ENCODE measurements around the gene IGSF9.

The IGSF9 gene

DNA sequence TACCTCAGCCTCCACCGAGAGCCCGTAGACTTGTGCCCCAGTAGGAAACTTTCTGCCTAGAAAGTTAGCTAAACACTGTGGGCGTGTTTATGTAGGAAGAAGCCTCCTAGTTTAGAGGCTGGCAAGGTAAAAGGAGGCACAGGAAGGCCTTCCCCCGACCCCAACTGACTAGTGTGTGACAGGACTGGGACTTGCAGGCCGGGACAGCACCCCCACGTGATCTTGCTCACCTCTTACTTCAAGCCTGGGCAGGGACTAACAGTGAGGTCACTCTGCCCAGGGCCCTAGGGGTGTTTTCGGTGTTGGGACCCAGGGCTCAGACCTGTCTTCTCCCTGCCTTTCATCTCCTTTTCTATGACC lies 19.7 kb downstream of the IGSF9 start:
- DNase-seq (ENCODE audit: low read depth) = no peak
- TF ChIP-seq, protein P1, sequence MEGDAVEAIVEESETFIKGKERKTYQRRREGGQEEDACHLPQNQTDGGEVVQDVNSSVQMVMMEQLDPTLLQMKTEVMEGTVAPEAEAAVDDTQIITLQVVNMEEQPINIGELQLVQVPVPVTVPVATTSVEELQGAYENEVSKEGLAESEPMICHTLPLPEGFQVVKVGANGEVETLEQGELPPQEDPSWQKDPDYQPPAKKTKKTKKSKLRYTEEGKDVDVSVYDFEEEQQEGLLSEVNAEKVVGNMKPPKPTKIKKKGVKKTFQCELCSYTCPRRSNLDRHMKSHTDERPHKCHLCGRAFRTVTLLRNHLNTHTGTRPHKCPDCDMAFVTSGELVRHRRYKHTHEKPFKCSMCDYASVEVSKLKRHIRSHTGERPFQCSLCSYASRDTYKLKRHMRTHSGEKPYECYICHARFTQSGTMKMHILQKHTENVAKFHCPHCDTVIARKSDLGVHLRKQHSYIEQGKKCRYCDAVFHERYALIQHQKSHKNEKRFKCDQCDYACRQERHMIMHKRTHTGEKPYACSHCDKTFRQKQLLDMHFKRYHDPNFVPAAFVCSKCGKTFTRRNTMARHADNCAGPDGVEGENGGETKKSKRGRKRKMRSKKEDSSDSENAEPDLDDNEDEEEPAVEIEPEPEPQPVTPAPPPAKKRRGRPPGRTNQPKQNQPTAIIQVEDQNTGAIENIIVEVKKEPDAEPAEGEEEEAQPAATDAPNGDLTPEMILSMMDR (IDR thresholded peaks at IDR 0.05; ENCODE audit: insufficient read depth, low read depth, low read length, missing control alignments) = no peak
- H3K4me3 ChIP-seq (ENCODE audit: low read depth, low read length) = peak overlapping the region; percentile 69

DNA sequence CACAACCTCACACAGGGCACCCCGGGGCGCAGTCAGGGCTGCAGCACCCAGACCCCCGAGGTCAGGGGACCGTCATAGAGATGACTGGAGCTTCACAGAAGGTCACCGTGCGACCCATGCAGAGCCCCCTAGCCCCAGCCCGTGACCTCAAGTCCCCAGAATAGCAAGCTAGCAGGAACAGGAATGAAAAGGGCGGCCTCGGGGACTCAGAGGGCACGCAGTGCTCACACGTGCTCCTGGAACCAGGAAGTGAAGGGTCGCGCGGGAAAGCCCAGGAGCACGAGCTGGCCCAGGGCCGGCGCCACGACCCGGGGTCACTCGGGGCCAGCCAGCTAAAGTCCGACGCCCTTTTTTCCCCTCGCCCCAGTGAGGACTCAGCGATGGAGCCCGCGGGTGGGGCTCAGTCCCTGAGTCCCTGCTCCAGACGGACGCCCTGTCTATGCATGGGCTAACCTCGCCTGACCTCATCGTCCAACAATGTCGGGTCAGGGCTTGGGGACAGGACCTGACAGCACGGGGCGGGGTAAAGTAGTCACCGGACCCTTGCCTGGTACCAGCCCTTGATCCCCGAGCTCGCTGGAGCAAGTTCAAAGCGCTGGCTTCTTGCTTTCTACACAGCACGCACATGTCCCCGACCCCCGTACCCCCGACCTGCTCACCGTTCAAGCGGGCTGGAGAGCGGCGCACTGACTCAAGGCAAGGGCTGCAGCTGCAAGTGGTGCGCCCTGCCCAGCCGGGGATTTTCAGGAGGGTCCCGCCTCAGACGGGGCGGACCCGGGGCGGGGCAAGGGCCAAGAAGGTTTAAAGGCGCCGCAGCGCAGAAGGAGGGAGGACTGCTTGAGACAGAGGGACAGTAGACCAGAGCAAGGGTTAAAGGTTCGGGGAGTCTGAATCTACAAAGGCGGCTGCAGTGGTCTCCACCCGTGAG lies 20.4 kb downstream of the IGSF9 start, which contains the start of gene TAGLN2:
TSS of gene TAGLN2 (minus strand) at position 717 of the 928 bp plus-strand sequence. CDS start 4,998 bp downstream, outside the sequence.
- DNase-seq (ENCODE audit: low read depth) = peak; percentile 94
- peak within 1 kb of the TSS; percentile 69 for H3K4me3 ChIP-seq (ENCODE audit: low read depth, low read length)
- TF ChIP-seq, protein P1 (IDR thresholded peaks at IDR 0.05; ENCODE audit: insufficient read depth, low read depth, low read length, missing control alignments) = no peak

DNA sequence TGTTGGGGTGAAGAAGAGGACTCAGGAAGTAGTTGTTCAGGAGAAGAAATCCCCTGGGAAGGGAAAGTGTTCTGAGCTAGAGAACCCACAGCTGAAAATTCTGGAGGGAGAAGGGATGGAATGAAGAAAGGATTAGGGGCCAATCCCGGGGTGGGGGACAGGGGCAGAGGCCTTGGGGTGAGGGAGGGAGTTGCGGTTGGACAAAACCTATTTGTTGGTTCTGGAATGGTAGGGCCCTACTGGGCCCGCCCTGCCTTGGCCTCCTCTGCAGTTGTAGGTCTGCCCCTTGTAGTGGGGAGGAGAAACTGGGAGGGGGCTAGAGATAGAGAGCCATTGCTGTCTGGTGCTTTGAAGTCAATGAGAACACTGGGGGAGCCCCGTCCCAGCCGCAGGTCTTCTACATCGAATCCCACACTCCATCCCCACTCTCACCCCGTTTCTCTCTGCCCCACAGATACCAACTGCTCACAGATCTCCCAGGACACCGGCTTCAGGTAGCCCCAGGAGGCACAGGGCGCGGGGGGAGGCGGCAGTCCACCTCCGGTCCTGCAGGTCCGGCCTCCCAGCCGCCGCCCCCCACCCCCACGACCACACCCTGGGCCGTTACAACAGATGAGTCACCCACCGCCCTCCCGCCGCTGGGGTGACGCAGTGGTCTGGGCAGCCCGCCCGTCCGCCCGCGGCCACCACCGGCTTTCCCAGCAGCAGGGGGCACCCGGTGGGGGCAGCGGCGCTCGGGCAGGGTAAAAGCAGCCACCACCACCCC lies 21.2 kb downstream of the IGSF9 start:
- DNase-seq (ENCODE audit: low read depth) = peak; percentile 75
- TF ChIP-seq, protein P1 (IDR thresholded peaks at IDR 0.05; ENCODE audit: insufficient read depth, low read depth, low read length, missing control alignments) = no peak
- peak overlapping the region; percentile 69 for H3K4me3 ChIP-seq (ENCODE audit: low read depth, low read length)

DNA sequence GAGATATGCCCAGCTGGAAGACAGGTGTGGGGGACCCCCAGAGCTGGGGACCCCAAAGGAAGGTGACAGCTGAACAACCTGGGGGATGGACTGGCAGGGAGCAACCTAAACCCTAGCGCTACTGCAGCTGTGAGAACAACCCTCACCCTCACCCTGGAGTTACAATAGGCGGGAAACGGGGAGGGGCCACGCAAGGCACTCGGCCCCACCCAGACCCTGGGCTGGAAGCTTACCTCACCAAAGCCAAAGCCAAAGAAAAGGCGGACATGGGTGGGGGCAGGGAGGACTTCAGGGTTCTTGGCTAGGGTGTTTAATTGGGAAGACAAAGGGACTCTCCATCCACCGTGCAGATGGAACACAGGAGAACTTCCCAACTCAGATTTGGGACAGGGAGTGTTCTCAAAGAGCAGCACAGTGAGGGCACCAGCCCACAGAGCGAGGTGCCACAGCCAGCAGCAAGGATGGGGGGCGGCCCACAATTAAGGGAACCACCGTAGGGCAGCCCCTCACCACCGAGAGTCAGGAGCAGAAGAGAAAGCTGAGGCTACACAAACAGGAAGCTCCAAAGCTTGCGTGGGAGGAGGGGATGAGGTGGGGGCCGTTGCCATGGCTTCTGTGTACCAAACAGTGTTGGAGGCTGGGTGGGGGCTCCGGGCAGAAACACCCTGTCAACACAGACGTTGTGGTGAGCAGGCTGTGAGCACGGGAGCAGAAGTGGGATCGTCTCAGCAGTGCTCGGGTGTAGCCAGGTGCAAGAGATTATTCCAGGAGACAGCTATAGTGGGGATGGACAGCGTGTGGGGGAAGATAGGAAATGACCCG lies 22.0 kb downstream of the IGSF9 start:
- TF ChIP-seq, protein P1 (IDR thresholded peaks at IDR 0.05; ENCODE audit: insufficient read depth, low read depth, low read length, missing control alignments) = no peak
- peak overlapping the region; percentile 69 for H3K4me3 ChIP-seq (ENCODE audit: low read depth, low read length)
- DNase-seq (ENCODE audit: low read depth) = peak; percentile 88

- peak; percentile 49 for DNase-seq (ENCODE audit: low read depth)
- TF ChIP-seq, protein P1 (IDR thresholded peaks at IDR 0.05; ENCODE audit: insufficient read depth, low read depth, low read length, missing control alignments) = no peak
- H3K4me3 ChIP-seq (ENCODE audit: low read depth, low read length) = peak overlapping the region; percentile 69
Measured at GRCh38 chr1:159922511-159923202, 22.8 kb downstream of the IGSF9 start.
